Gastroesophageal sphincter (tissue), 4 donors: ENCODE data around the gene LRRC45. TPM values are rescaled to one million over a fixed set of nuclear protein-coding genes. Genes with fewer than 3 reads are reported as not detected.
"Not testable (repeated sequence)": the region's sequence is repeated elsewhere in the genome, so short reads cannot be mapped to it uniquely, and the experiment has no call there.

Experiments
- ATAC-seq: fragments of 150-250 bp; one replicate; pipeline ENCODE4 v1.9.1; 2016; ENCODE audit warnings: mild to moderate bottlenecking, moderate library complexity
- H3K27ac ChIP-seq, 4 donors: fragments of 200-600 bp; sonication (generic) in 3 of 4; 1 replicate in 3 of 4; 2 replicates in 1 of 4; pipeline ENCODE4 v1.5.1; 2016 to 2019
- H3K27me3 ChIP-seq: fragments of 200-600 bp; sonication (generic); one replicate; pipeline ENCODE4 v1.5.1; 2019
- H3K36me3 ChIP-seq, 2 donors: fragments of 200-600 bp; sonication (generic); one replicate each; pipeline ENCODE4 v1.5.1; 2019; ENCODE audit warnings: control low read depth in 1 of 2
- H3K4me1 ChIP-seq, 3 donors: fragments of 200-600 bp; sonication (generic); 1 replicate in 2 of 3; 2 replicates in 1 of 3; pipeline ENCODE4 v1.5.1; 2016 to 2019; ENCODE audit warnings: control low read depth in 2 of 3
- H3K4me3 ChIP-seq, 2 donors: fragments of 200-600 bp; sonication (generic); one replicate each; pipeline ENCODE4 v1.5.1; 2019; ENCODE audit warnings: mild to moderate bottlenecking in 1 of 2, moderate library complexity in 1 of 2
- H3K9me3 ChIP-seq, 3 donors: fragments of 200-600 bp; sonication (generic); one replicate each; pipeline ENCODE4 v1.5.1; 2017 to 2019; ENCODE audit warnings: control low read depth in 2 of 3
- CTCF ChIP-seq, 4 experiments: fragments of 200-600 bp in 2 of 4; fragments of 450-650 bp in 2 of 4; sonication (generic) in 1 of 4; IDR thresholded peaks; one replicate each; pipeline ENCODE4 v1.5.1; 2017 to 2019; ENCODE audit warnings: antibody characterized with exemption in 4 of 4, mild to moderate bottlenecking in 2 of 4, moderate library complexity in 2 of 4
- EP300 ChIP-seq: sonication (generic); formaldehyde crosslinking; IDR thresholded peaks from one replicate; pipeline ENCODE4 v1.6.1; 2017; ENCODE audit warnings: antibody characterized with exemption, mild to moderate bottlenecking
- POLR2A ChIP-seq, 2 donors: fragments of 450-650 bp; IDR thresholded peaks; one replicate each; pipeline ENCODE4 v1.6.1; 2017; ENCODE audit warnings: antibody characterized with exemption in 2 of 2, mild to moderate bottlenecking in 2 of 2, moderate library complexity in 1 of 2
- POLR2AphosphoS5 ChIP-seq: sonication (generic); formaldehyde crosslinking; IDR thresholded peaks from one replicate; pipeline ENCODE4 v1.6.1; 2017; ENCODE audit warnings: antibody characterized with exemption
- WGBS, 2 donors: methylation state at CpG; one replicate each; pipeline ENCODE4 v1.1.5; 2018; ENCODE audit warnings: low coverage in 1 of 2; 5-methylcytosine and 5-hydroxymethylcytosine counted together
- total RNA-seq, 4 donors: library from RNA; depleted of rRNA; stranded (reverse); fragments of >200 nt; gene quantifications; one replicate each; pipeline ENCODE4 v1.1.0, GENCODE V29; 2016

LRRC45 gene
- total RNA-seq, 4 donors from 2014 or later = 4.4 to 16.3 (median 12.4) TPM

GRCh38 chr17:82037092-82037888 lies 14.2 kb downstream of the LRRC45 start, which contains the start of gene DCXR:
TSS of gene DCXR (minus strand) at chr17:82037697. CDS start at chr17:82037682, 15 bp downstream.
- H3K36me3 ChIP-seq = peaks cover 0 to 18% of the 10 kb centered on the region in 2 donors
- WGBS, 2 donors = 2% methylated on average over 9 of the region's 92 CpGs; no CpG with 5 or more reads in 1 of the 2 donors
- peak; percentile 84 to 91 for TF ChIP-seq POLR2A (IDR thresholded peaks at IDR 0.05)
- TF ChIP-seq EP300 = no peak
- peak; percentile 91 for TF ChIP-seq POLR2AphosphoS5
- peak in 3 of 4 experiments; percentile 64 to 86 (median 79) for TF ChIP-seq CTCF (IDR thresholded peaks at IDR 0.05)
- H3K4me3 ChIP-seq = peak within 1 kb of the TSS; percentile 51 to 90
- peaks cover 0 to 29% (median 8%) of the 10 kb centered on the region in 3 donors for H3K4me1 ChIP-seq
- peaks cover 2% of the 10 kb centered on the region for H3K27me3 ChIP-seq
- peak; percentile 98 for ATAC-seq
- no peaks in the 10 kb centered on the region for H3K9me3 ChIP-seq
- peak within 1 kb of the TSS; percentile 60 to 99 (median 94) for H3K27ac ChIP-seq

DNA sequence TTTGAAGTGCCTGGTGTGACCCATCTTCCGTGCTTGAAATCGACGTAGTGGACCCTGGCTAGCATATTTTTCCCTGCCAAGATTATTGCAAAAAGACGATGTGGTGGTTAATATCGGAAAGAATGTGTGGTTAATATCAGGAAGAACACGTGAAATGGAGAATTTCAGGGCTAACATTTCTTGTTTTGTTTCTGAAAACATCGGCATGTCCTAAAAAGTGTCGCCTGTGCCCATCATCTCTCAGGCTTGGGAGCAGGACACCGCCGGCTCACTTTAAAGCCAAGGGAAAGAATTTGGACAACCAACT lies 14.7 kb downstream of the LRRC45 start:
- no peak for TF ChIP-seq EP300
- no peak for TF ChIP-seq POLR2AphosphoS5
- no peak for TF ChIP-seq POLR2A (IDR thresholded peaks at IDR 0.05)
- TF ChIP-seq CTCF (IDR thresholded peaks at IDR 0.05) = no peak
- Histone ChIP-seq H3K27ac (peak overlapping the region; percentile 60 to 99 (median 94)), H3K36me3 (peaks cover 0 to 18% of the 10 kb centered on the region in 2 donors), H3K27me3 (no peaks in the 10 kb centered on the region), H3K4me3 (peak overlapping the region in 1 of 2 donors; percentile 90), H3K9me3 (no peaks in the 10 kb centered on the region), H3K4me1 (peaks cover 0 to 26% (median 8%) of the 10 kb centered on the region in 3 donors)
- no peak for ATAC-seq
- 1 to 10% methylated on average over 2 to 10 of the region's 10 CpGs for WGBS, 2 donors

GRCh38 chr17:82038796-82039409 lies 15.8 kb downstream of the LRRC45 start:
- H3K9me3 ChIP-seq, H3K4me3 ChIP-seq, H3K27me3 ChIP-seq, H3K27ac ChIP-seq, ATAC-seq: not testable (repeated sequence)
- Histone ChIP-seq H3K36me3 (peaks cover 0 to 18% of the 10 kb centered on the region in 2 donors), H3K4me1 (peaks cover 0 to 26% (median 8%) of the 10 kb centered on the region in 3 donors)
- 84 to 90% methylated on average over 15 to 16 of the region's 16 CpGs for WGBS, 2 donors

DNA sequence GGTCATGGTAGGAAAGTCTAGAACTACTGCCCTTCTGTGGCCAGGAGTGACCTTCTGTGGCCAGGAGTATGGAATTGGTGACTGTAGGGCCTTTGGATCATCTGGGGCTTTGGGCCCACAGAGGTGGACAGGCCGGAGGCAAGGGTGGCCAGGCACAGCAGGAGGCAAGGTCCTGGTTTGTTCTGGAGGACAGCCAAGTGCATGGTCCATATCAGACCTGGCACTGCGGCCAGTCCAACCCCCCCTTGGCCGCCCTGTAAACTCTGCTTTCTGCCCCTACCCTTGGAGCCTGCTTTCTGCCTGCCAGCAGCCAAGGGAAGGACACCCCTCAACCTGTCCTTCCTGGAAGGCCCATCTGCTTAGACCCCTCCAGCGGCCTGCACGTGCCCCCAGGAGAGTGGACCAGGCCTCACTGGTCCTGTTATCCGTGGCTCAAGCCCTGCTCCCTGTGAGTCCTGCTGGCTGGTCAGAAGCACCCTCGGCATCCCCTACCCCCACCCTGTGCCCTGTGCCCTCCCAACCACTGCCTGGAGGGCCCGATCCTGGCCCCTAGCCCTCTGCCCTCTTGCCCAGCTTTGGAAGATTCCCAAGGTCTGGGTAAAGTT lies 16.7 kb downstream of the LRRC45 start:
- Histone ChIP-seq H3K9me3 (no peaks in the 10 kb centered on the region), H3K27me3 (no peaks in the 10 kb centered on the region), H3K4me3 (no peak overlapping the region), H3K27ac (no peak overlapping the region), H3K4me1 (peaks cover 0 to 26% (median 8%) of the 10 kb centered on the region in 3 donors), H3K36me3 (peaks cover 0 to 15% of the 10 kb centered on the region in 2 donors)
- WGBS, 2 donors = 87 to 90% methylated on average over 2 to 4 of the region's 8 CpGs
- ATAC-seq = no peak
- TF ChIP-seq EP300 = no peak
- TF ChIP-seq CTCF (IDR thresholded peaks at IDR 0.05) = no peak
- no peak for TF ChIP-seq POLR2AphosphoS5
- no peak for TF ChIP-seq POLR2A (IDR thresholded peaks at IDR 0.05)

GRCh38 chr17:82041144-82041814 lies 18.2 kb downstream of the LRRC45 start:
- Histone ChIP-seq H3K4me1 (peaks cover 0 to 14% (median 6%) of the 10 kb centered on the region in 3 donors), H3K4me3 (no peak overlapping the region), H3K27me3 (no peaks in the 10 kb centered on the region), H3K36me3 (peaks cover 0 to 1% of the 10 kb centered on the region in 2 donors), H3K27ac (no peak overlapping the region), H3K9me3 (no peaks in the 10 kb centered on the region)
- 80 to 84% methylated on average over 14 to 16 of the region's 17 CpGs for WGBS, 2 donors
- no peak for TF ChIP-seq POLR2A (IDR thresholded peaks at IDR 0.05)
- no peak for TF ChIP-seq CTCF (IDR thresholded peaks at IDR 0.05)
- TF ChIP-seq POLR2AphosphoS5 = no peak
- no peak for TF ChIP-seq EP300
- ATAC-seq = no peak
